DMS153 (cell line): ENCODE results near the gene C5.
"Not testable (repeated sequence)": the region's sequence is repeated elsewhere in the genome, so short reads cannot be mapped to it uniquely, and the experiment has no call there.

Source experiments
- DNase-seq: peaks from one replicate; lab custom pipeline; 2025; lab: John Stamatoyannopoulos, UW

C5 gene

GRCh38 chr9:120979797-120980196 lies 70.3 kb downstream of the C5 start:
- no peak for DNase-seq

DNA sequence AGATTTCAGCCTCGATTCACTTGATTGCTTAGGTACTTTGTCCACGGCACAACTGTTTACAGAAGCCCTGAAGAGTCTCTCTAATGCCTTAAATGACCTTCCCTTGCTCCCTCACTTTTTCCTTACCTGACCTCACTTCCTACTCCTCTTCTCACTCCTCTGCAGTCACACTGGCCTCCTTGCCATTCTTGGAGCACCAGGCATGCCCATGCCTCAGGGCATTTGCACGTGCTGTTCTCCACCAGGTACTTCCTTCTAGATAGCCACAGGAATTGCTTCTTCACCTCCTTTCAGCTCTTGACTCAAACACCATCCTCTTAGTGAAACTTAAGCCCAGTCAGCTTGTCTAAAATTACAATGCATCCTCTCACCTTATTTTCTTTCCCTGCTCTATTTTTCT lies 71.1 kb downstream of the C5 start:
- DNase-seq, result no peak

GRCh38 chr9:120977321-120977720 lies 72.8 kb downstream of the C5 start:
- DNase-seq, result no peak

- DNase-seq, result no peak
Observed at GRCh38 chr9:120974921-120975320, 75.2 kb downstream of the C5 start.

- DNase-seq, result no peak
Observed at GRCh38 chr9:120974181-120974580, 75.9 kb downstream of the C5 start.

GRCh38 chr9:120971938-120972337 lies 78.1 kb downstream of the C5 start:
- no peak for DNase-seq

- DNase-seq, result not testable (repeated sequence)
Observed at GRCh38 chr9:120971471-120971870, 78.6 kb downstream of the C5 start.

GRCh38 chr9:120970244-120970643 lies 79.8 kb downstream of the C5 start:
- no peak for DNase-seq

GRCh38 chr9:120966013-120966369 lies 84.1 kb downstream of the C5 start:
- no peak for DNase-seq

DNA sequence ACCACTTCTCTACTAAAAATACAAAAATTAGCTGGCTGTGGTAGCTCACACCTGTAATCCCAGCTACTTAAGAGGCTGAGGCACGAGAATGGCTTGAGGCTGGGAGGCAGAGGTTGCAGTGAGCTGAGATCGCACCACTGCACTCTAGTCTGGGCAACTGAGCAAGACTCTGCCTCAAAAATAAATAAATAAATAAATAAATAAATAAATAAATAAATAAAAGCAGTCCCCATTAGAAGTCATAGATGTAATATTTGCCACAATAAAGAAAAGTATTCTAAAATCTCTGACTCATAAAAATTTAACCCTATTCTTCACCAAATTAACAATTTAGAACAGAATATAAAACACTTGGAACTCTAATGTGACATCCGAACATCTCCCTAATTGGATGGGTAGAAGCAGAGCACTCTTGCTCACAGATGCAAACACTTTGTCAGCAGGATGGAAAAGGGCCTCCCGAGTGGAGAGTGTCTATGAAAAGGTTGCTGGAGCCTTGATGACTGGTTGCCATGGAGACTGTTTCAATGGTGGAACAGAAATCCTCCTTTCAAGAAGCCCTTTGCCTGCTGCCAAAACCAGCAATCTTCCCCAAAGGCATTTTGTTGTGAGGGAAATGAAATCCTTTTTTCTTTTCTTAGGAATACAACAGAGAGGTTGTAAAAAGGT lies 84.6 kb downstream of the C5 start:
- DNase-seq, result peak; percentile 39

- no peak for DNase-seq
Observed at GRCh38 chr9:120961936-120962335, 88.1 kb downstream of the C5 start.

GRCh38 chr9:120960001-120960400 lies 90.1 kb downstream of the C5 start:
- no peak for DNase-seq

- no peak for DNase-seq
Observed at GRCh38 chr9:120956862-120957261, 93.2 kb downstream of the C5 start.

GRCh38 chr9:120951960-120952618 lies 98.0 kb downstream of the C5 start:
- DNase-seq, result no peak

GRCh38 chr9:120950421-120951388 lies 99.4 kb downstream of the C5 start:
- DNase-seq, result no peak

GRCh38 chr9:120949290-120949689 lies 100.8 kb downstream of the C5 start:
- no peak for DNase-seq

- DNase-seq, result no peak
Observed at GRCh38 chr9:120948824-120949223, 101.3 kb downstream of the C5 start.

DNA sequence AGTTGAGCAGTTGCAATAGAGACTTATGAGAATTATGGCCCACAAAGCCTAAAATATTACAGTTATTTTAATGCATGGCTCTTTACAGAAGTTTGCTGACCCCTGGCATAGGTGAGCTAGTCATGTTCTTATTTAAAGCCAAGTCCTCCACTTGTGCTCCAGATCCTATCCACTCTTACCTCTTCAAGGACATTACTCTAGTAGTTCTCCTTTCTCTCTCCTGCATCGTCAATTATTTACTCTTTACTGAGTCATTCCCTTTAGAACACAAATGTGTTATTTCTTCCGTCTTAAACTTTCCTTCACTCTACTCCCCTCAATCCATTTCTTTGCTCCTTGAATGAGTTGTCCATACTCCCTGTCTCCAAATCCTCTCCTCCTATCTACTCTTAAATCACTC lies 102.9 kb downstream of the C5 start:
- DNase-seq, result no peak

DNA sequence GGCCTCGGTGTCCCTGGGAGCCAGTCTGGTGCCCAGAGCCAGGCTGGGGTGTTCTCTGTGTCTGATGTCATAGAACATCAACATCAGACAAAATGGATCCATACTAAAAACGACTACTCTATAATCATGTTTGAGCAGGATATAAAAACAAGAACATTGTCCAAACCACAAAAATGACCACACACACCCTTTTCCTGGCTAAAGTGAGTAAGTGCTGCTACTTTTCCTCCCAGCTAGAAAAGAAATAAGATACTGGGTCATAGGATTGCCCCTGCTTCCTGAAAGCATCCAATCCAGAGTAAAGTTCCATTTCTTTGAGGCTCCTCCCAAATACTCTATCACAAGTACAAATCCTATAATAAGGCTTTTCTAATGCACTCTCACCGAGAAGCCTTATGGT lies 103.8 kb downstream of the C5 start:
- no peak for DNase-seq

GRCh38 chr9:120944948-120945347 lies 105.1 kb downstream of the C5 start:
- no peak for DNase-seq

DNA sequence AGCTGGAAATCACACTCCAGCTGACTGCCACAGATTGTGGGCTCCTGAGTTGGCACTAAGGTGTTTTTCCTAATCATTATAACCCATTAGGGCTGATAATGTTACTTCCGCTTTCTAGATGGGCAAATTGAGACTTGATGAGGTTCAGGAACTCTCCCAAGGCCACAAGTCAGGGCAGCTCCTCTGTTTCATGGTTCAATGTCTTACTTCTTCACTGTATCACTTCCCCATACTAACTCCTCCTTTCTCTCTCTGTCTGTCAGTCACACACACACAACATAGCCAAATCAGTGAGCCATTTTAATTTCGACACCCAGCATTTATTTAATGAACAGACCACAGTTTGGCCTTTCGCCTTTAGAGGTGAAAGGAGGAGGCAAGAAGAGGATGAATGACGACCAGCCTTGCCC lies 105.6 kb downstream of the C5 start:
- no peak for DNase-seq

DNA sequence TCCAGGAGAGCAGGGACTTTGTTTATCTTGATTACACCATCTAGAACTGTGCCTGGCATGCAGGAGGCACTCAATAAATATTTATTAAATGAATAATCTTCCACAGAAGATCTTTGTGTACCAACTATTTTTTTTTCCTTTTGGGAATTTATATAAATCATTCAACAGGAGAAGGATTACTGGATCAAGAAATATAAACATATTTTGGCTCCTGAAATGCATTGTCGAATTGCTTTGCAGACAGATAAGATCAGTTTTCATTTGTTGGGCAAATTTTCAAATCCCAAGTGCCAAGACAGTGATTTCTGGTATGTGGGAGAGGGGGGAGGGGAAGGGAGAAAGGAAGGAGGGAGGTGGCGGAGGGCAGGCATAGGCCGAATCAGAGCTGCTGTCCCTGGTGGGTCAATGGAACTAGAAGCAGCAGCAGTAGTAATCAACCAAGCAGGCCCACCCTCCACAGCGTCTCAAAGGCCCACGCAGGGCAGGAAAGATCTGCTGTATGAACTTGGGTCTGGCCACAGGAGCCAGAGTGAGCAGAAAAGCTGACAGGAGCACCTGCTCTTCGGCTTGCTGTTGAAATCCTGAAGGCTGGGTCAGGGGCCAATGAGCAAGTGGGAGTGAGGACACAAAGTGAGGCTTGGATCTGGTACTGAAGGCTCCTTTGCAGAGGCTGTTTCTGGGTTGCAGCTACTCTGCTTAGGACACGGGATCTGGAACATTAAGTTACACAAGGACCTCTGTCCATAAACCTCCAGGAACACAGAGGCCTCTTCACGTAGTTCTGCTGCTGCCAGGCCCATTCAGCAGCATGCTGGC lies 107.7 kb downstream of the C5 start:
- no peak for DNase-seq
